Liver (tissue), 3 donors: Measurements from ENCODE around the gene RPL9.

ENCODE experiments used
- EGR1 ChIP-seq, 2 donors: IDR thresholded peaks; 2 replicates each; pipeline ENCODE4 v1.6.1; 2016 to 2018; ENCODE audit warnings: antibody characterized with exemption in 2 of 2, low read depth in 2 of 2
- GABPA ChIP-seq, 2 donors: IDR thresholded peaks in 1 of 2; conservative IDR thresholded peaks in 1 of 2; 2 replicates each; pipeline ENCODE4 v1.6.1; 2016; ENCODE audit warnings: antibody characterized with exemption in 2 of 2, mild to moderate bottlenecking in 1 of 2, moderate library complexity in 1 of 2
- JUND ChIP-seq, 2 donors: IDR thresholded peaks; 2 replicates each; pipeline ENCODE4 v1.6.1; 2016; ENCODE audit warnings: antibody characterized with exemption in 2 of 2
- RAD21 ChIP-seq, 2 donors: IDR thresholded peaks; 2 replicates each; pipeline ENCODE4 v1.6.1; 2016; ENCODE audit warnings: antibody characterized with exemption in 2 of 2, mild to moderate bottlenecking in 2 of 2
- RXRA ChIP-seq, 2 donors: IDR thresholded peaks; 2 replicates each; pipeline ENCODE4 v1.6.1; 2017 to 2018; ENCODE audit warnings: antibody characterized with exemption in 2 of 2, mild to moderate bottlenecking in 1 of 2
- ZBTB33 ChIP-seq: IDR thresholded peaks from 2 replicates; pipeline ENCODE4 v1.6.1; 2016; ENCODE audit warnings: antibody characterized with exemption
- TF ChIP-seq, protein P1 (sequence below): fragments of 150-350 bp; IDR thresholded peaks from 2 replicates; pipeline ENCODE4 v1.5.1; 2017; ENCODE audit warnings: improper control_type of control experiment, low read depth, low read length; ENCODE audit not compliant: missing input control
- donor health status: healthy.
- donor health status: healthy.

DNA sequence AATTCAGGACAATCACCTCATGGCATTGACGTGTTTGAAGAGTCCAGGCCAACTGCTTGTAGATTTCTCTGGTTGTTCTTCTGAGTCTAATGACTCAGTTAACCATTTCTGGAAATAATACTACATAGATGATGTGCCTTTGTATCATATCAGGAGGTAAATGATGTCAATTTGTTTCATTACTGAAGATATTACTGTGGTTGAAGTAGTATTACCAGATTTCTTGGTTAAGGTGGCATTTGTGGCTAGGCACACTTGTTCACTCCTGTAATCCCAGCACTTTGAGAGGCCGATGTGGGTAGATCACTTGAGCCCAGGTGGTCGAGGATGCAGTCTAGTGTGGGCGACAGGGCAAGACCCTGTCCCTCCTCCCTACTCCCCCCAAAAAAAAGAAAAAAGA is 15.7 kb downstream of the RPL9 start:
- TF ChIP-seq RAD21 (IDR thresholded peaks at IDR 0.05) (no peak), ZBTB33 (no peak), GABPA (IDR thresholded peaks at IDR 0.05 in 1 of 2, conservative IDR thresholded peaks at IDR 0.05 in 1 of 2) (no peak), JUND (IDR thresholded peaks at IDR 0.05) (no peak), EGR1 (IDR thresholded peaks at IDR 0.05; ENCODE audit: low read depth in 2 of 2) (no peak), RXRA (IDR thresholded peaks at IDR 0.05) (no peak)
- TF ChIP-seq, protein P1, sequence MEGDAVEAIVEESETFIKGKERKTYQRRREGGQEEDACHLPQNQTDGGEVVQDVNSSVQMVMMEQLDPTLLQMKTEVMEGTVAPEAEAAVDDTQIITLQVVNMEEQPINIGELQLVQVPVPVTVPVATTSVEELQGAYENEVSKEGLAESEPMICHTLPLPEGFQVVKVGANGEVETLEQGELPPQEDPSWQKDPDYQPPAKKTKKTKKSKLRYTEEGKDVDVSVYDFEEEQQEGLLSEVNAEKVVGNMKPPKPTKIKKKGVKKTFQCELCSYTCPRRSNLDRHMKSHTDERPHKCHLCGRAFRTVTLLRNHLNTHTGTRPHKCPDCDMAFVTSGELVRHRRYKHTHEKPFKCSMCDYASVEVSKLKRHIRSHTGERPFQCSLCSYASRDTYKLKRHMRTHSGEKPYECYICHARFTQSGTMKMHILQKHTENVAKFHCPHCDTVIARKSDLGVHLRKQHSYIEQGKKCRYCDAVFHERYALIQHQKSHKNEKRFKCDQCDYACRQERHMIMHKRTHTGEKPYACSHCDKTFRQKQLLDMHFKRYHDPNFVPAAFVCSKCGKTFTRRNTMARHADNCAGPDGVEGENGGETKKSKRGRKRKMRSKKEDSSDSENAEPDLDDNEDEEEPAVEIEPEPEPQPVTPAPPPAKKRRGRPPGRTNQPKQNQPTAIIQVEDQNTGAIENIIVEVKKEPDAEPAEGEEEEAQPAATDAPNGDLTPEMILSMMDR, result no peak
